GM12801 (cell line): ENCODE measurements around the gene S100A5.

ENCODE experiments used
- CTCF ChIP-seq: IDR thresholded peaks from one replicate; pipeline ENCODE4 v1.5.1; 2011; ENCODE audit warnings: control low read depth; ENCODE audit not compliant: insufficient read length; ENCODE audit errors: extremely low read depth

S100A5 gene

GRCh38 chr1:153535242-153536011 is 5.3 kb downstream of the S100A5 start, which contains the start of gene S100A6:
Gene S100A6 (minus strand): TSS chr1:153535991. CDS start chr1:153535339, 652 bp downstream.
- no peak for TF ChIP-seq CTCF

GRCh38 chr1:153534925-153535241 is 5.9 kb downstream of the S100A5 start:
- no peak for TF ChIP-seq CTCF

GRCh38 chr1:153534226-153534924 is 6.4 kb downstream of the S100A5 start:
- no peak for TF ChIP-seq CTCF

GRCh38 chr1:153533689-153534201 is 7.0 kb downstream of the S100A5 start:
- TF ChIP-seq CTCF, result no peak

GRCh38 chr1:153532769-153533599 is 7.8 kb downstream of the S100A5 start:
- TF ChIP-seq CTCF, result no peak

GRCh38 chr1:153532181-153532580 is 8.6 kb downstream of the S100A5 start:
- TF ChIP-seq CTCF, result no peak

GRCh38 chr1:153531638-153532037 is 9.1 kb downstream of the S100A5 start:
- no peak for TF ChIP-seq CTCF
